Astrocyte of the spinal cord (primary cell): ENCODE measurements around the gene SYN1.

Experiments used
- DNase-seq: peaks from one replicate; pipeline ENCODE4 v3.0.0; 2011; ENCODE audit warnings: low read depth, low spot score
- H3K4me3 ChIP-seq: 2 replicates; pipeline ENCODE4 v1.5.1; 2011; ENCODE audit warnings: low read depth, mild to moderate bottlenecking, low read length, moderate library complexity
- CTCF ChIP-seq: IDR thresholded peaks from 2 replicates; pipeline ENCODE4 v1.5.1; 2012; ENCODE audit warnings: low read depth, mild to moderate bottlenecking, low read length, inconsistent platforms
- in situ Hi-C: cut with HindIII; loops from 2 replicates; pipeline ENCODE4 v1.10.0; 2017; ENCODE audit warnings: low sequenced_read_pairs

Gene SYN1

GRCh38 chrX:47634871-47635575 lies 15.4 kb upstream of the SYN1 start:
- TF ChIP-seq CTCF: no peak
- DNase-seq: no peak
- in situ Hi-C loops: no loop called here
- H3K4me3 ChIP-seq: no peak overlapping the region

- no peak overlapping the region for H3K4me3 ChIP-seq
- in situ Hi-C loops: no loop called here
- DNase-seq: no peak
- TF ChIP-seq CTCF: no peak
Measured at GRCh38 chrX:47633689-47634590, 14.3 kb upstream of the SYN1 start.

GRCh38 chrX:47632666-47633065 lies 13.0 kb upstream of the SYN1 start:
- in situ Hi-C loops: no loop called here
- H3K4me3 ChIP-seq: no peak overlapping the region
- TF ChIP-seq CTCF: no peak
- DNase-seq: no peak

GRCh38 chrX:47631676-47632075 lies 12.0 kb upstream of the SYN1 start:
- TF ChIP-seq CTCF: no peak
- in situ Hi-C loops: no loop called here

GRCh38 chrX:47629419-47630200 lies 10.0 kb upstream of the SYN1 start, which contains the start of gene CFP:
Gene CFP (minus strand): TSS chrX:47629930. CDS start chrX:47629844, 86 bp downstream.
- DNase-seq: no peak
- in situ Hi-C loops: no loop called here
- no peak within 1 kb of the TSS for H3K4me3 ChIP-seq
- no peak for TF ChIP-seq CTCF

More at GRCh38 chrX:47631676-47632075, 12.0 kb upstream of the SYN1 start:
- no peak for DNase-seq
- H3K4me3 ChIP-seq: no peak overlapping the region

GRCh38 chrX:47628982-47629381 lies 9.3 kb upstream of the SYN1 start:
- no peak overlapping the region for H3K4me3 ChIP-seq
- in situ Hi-C loops: no loop called here
- no peak for TF ChIP-seq CTCF
- DNase-seq: no peak
